BLaER1 (cell line): ENCODE data around the gene MSI2.

ENCODE experiments used
- H3K27ac ChIP-seq: shearing (Covaris generic); formaldehyde crosslinking; 2 replicates; pipeline ENCODE4 v1.8.1; 2022
- H3K27me3 ChIP-seq: shearing (Covaris generic); formaldehyde crosslinking; 2 replicates; pipeline ENCODE4 v1.8.1; 2022
- H3K36me3 ChIP-seq: shearing (Covaris generic); formaldehyde crosslinking; 2 replicates; pipeline ENCODE4 v1.8.1; 2022
- H3K4me1 ChIP-seq: shearing (Covaris generic); formaldehyde crosslinking; 2 replicates; pipeline ENCODE4 v1.8.1; 2022
- H3K4me2 ChIP-seq: shearing (Covaris generic); formaldehyde crosslinking; 2 replicates; pipeline ENCODE4 v1.8.1; 2022
- H3K4me3 ChIP-seq: shearing (Covaris generic); formaldehyde crosslinking; 2 replicates; pipeline ENCODE4 v1.8.1; 2022
- H3K9ac ChIP-seq: shearing (Covaris generic); formaldehyde crosslinking; 2 replicates; pipeline ENCODE4 v1.8.1; 2022
- H3K9me3 ChIP-seq: shearing (Covaris generic); formaldehyde crosslinking; 2 replicates; pipeline ENCODE4 v1.8.1; 2022
- H4K20me1 ChIP-seq: shearing (Covaris generic); formaldehyde crosslinking; 2 replicates; pipeline ENCODE4 v1.8.1; 2022
- Cebpa-rat ChIP-seq: shearing (Covaris generic); IDR thresholded peaks from 2 replicates; pipeline ENCODE4 v1.8.1; 2022

MSI2 gene

DNA sequence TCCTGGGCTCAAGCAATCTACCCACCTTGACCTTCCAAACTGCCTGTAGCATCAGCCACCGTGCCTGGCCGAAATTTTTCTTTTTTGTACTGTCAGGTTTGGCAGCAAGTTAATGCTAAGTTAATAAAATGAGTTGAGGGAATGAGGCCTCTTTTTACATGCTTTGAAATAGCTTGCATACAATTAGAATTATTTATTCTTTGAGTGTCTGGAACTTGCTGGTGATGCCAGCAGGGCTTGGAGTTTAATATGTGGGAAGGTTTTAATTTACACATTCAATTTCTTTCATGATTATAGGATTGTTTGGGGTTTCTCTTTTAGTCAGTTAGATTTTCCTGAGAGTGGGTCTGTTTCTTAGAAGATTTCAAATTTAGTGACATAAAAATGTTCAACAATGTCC lies 31.2 kb upstream of the MSI2 start:
- no peak for TF ChIP-seq Cebpa-rat
- Histone ChIP-seq H3K27ac (no peak overlapping the region), H3K4me3 (no peak overlapping the region), H3K9me3 (peaks cover 35% of the 10 kb centered on the region), H3K4me2 (no peak overlapping the region), H4K20me1 (no peaks in the 10 kb centered on the region), H3K9ac (no peak overlapping the region), H3K4me1 (peaks cover 8% of the 10 kb centered on the region), H3K36me3 (no peaks in the 10 kb centered on the region), H3K27me3 (no peaks in the 10 kb centered on the region)

DNA sequence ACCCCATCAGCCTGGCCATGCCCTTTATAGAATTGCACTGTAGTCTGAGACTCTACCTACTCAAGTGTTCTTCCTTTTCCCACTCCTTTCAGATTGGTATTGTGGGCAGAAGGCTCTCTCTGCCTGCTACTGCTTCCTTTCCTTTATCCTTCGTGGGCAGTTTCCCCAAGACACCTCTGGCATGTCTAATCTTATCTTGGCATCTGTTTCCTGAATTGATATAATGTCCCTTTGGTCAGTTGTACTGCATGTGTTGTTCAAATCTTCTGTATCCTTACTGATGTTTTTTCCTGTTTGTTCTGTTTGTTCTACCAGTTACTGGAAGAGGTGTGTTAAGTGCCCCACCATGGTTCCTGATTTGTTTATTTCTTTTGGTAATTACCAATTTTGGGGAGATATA lies 29.5 kb upstream of the MSI2 start:
- H3K27ac ChIP-seq, result no peak overlapping the region
- no peaks in the 10 kb centered on the region for H3K36me3 ChIP-seq
- no peaks in the 10 kb centered on the region for H4K20me1 ChIP-seq
- H3K4me3 ChIP-seq, result no peak overlapping the region
- peaks cover 8% of the 10 kb centered on the region for H3K4me1 ChIP-seq
- no peak for TF ChIP-seq Cebpa-rat
- peaks cover 22% of the 10 kb centered on the region for H3K9me3 ChIP-seq
- no peak overlapping the region for H3K9ac ChIP-seq
- H3K4me2 ChIP-seq, result peak overlapping the region; percentile 44; the same call in 1 of the 2 replicates
- H3K27me3 ChIP-seq, result no peaks in the 10 kb centered on the region

DNA sequence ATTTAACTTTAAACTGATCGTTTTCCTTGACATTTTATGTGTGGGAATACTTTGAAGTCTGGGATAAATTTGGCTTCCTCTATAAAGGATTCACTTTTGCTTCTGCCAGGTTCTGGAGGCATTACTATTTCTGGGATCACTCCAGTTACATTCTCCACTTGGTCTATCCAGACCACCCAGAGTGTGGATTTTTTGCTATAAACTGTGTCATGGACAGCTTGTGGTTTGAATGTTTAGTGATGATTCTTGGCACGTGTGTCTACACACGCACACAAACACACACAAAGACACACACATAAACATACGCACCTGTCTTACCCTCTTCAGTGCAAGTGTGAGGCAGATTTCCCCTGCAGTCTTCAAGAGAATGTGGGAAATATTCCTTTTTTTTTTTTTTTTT lies 27.4 kb upstream of the MSI2 start:
- Histone ChIP-seq H3K9me3 (peaks cover 8% of the 10 kb centered on the region; the same call in 1 of the 2 replicates), H3K36me3 (no peaks in the 10 kb centered on the region), H3K27ac (no peak overlapping the region), H3K4me2 (no peak overlapping the region), H4K20me1 (no peaks in the 10 kb centered on the region), H3K4me1 (peaks cover 8% of the 10 kb centered on the region), H3K27me3 (no peaks in the 10 kb centered on the region), H3K9ac (no peak overlapping the region), H3K4me3 (no peak overlapping the region)
- no peak for TF ChIP-seq Cebpa-rat

DNA sequence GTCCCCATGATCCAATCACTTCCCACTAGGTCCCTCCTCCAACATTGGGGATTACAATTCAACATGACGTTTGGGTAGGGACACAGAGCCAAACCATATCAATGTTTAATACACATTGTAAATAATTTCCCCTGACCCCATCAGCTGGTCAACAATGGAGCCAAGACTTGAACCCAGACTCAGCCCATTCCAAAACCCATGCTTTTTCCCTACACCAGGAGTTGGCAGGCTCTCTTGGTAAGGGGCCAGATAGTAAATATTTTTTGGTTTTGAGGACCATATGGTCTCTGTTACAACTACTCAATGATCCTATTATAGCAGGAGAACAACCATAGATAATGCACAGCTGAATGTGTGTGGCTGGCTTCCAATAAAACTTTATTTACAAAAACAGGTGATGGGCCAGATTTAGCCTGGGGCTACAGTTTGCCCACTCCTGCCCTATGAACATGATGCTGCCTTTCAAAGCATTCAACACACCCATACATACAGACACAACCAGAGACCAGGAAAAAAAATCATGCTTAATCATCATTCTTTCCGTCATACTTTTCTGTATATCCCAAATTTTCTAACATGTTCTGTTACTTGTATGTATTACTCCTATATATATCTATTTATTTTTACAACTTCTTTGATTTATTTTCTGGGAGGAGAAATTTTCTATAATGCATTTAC lies 22.1 kb upstream of the MSI2 start:
- no peaks in the 10 kb centered on the region for H4K20me1 ChIP-seq
- H3K36me3 ChIP-seq, result no peaks in the 10 kb centered on the region
- H3K27me3 ChIP-seq, result no peaks in the 10 kb centered on the region
- no peak overlapping the region for H3K4me3 ChIP-seq
- no peak overlapping the region for H3K27ac ChIP-seq
- H3K9me3 ChIP-seq, result peaks cover 3% of the 10 kb centered on the region; the same call in 1 of the 2 replicates
- no peaks in the 10 kb centered on the region for H3K4me1 ChIP-seq
- no peak for TF ChIP-seq Cebpa-rat
- no peak overlapping the region for H3K9ac ChIP-seq
- H3K4me2 ChIP-seq, result no peak overlapping the region

DNA sequence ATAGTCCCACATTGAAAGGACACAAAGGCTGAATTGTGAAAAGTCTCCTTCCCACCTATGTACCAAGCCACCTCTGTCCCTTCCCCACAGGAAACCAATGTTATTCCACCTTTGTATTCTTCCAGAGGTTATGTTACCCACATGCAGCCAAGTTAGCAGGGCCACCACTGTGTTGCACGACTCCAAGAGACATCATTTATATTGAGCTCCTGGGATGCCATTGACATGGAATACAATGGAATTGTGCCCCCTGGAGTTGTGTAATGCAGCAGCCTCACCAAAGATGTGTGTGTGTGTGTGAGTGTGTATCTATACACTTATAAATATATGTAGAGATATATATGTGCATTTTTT lies 21.6 kb upstream of the MSI2 start:
- no peaks in the 10 kb centered on the region for H3K27me3 ChIP-seq
- no peaks in the 10 kb centered on the region for H3K4me1 ChIP-seq
- H3K4me3 ChIP-seq, result no peak overlapping the region
- no peak overlapping the region for H3K27ac ChIP-seq
- no peaks in the 10 kb centered on the region for H4K20me1 ChIP-seq
- H3K9me3 ChIP-seq, result peaks cover 3% of the 10 kb centered on the region; the same call in 1 of the 2 replicates
- H3K4me2 ChIP-seq, result no peak overlapping the region
- TF ChIP-seq Cebpa-rat, result no peak
- H3K36me3 ChIP-seq, result no peaks in the 10 kb centered on the region
- H3K9ac ChIP-seq, result no peak overlapping the region

DNA sequence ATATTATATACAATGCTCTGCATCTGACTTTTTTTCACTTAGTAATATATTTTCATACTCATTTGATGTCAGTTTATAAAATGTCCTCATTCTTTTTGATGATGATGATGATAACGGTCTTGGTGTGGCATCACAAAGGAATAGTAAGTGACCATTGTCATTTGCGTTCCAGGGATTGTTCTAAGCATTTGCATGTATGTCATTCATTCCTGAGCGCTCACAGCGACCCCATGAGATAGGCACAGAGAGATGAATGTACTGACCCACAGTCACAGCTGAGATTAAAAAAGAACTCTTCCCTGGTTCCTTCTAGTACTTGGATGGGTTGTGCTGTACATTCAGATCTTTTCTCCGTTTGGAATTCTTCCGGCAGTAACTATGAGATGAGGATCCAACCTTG lies 21.2 kb upstream of the MSI2 start:
- H3K4me2 ChIP-seq, result no peak overlapping the region
- H4K20me1 ChIP-seq, result no peaks in the 10 kb centered on the region
- TF ChIP-seq Cebpa-rat, result no peak
- no peaks in the 10 kb centered on the region for H3K27me3 ChIP-seq
- H3K36me3 ChIP-seq, result no peaks in the 10 kb centered on the region
- H3K9ac ChIP-seq, result no peak overlapping the region
- H3K27ac ChIP-seq, result no peak overlapping the region
- no peaks in the 10 kb centered on the region for H3K4me1 ChIP-seq
- peaks cover 3% of the 10 kb centered on the region; the same call in 1 of the 2 replicates for H3K9me3 ChIP-seq
- H3K4me3 ChIP-seq, result no peak overlapping the region

DNA sequence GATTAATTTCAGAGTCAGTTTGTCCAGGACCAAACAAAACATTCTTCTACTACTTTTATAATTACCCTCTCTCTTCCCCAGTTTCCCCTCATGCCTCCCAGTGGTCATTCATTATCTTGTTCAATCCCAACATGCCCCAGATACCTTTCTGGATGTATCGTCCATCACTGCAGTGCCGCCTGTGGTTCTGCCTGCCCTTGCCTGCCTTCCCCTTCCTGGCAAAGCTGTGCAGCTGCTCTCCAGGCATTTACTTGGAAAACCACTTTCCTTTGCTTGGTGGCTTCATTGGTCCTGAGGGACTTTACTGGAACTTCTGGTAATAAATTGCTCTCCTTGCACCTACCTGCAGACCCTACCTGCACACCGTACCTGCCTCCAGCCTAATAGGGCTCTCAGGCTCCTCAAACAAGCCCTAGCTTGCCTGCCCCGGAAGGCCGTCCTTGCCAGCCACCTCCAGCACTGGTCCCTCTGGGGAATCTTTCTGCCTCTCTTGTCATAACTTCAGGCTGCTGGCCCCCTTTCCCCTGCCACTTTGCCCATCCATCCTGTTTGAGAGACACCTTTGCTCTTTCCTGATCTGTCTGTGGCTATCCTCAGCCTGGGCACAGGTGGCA lies 19.5 kb upstream of the MSI2 start:
- Histone ChIP-seq H3K4me1 (peaks cover under 1% of the 10 kb centered on the region; the same call in 1 of the 2 replicates), H3K4me2 (no peak overlapping the region), H3K27me3 (no peaks in the 10 kb centered on the region), H4K20me1 (no peaks in the 10 kb centered on the region), H3K9me3 (peaks cover 3% of the 10 kb centered on the region; the same call in 1 of the 2 replicates), H3K36me3 (no peaks in the 10 kb centered on the region), H3K4me3 (no peak overlapping the region), H3K27ac (no peak overlapping the region), H3K9ac (no peak overlapping the region)
- no peak for TF ChIP-seq Cebpa-rat

DNA sequence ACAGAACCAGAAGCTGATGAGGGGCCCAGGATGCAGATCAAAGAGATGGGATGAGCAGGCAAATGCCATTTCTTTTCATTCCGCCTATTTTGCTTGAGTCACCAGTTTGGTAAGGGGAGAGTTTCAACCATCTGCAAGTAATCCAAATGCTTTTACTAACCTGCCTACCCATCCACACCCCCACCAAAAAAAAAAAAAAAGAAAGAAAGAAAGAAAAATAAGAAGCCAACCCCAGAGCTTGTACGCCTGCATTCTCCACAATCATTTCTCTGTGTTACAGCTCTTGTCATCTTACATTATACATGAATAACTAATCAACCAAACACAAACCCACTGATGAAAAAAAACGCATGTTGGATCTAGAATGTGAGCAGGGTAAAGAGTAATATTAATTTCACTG lies 15.7 kb upstream of the MSI2 start:
- Histone ChIP-seq H3K9ac (no peak overlapping the region), H3K4me2 (no peak overlapping the region), H4K20me1 (no peaks in the 10 kb centered on the region), H3K4me1 (peaks cover 27% of the 10 kb centered on the region), H3K4me3 (no peak overlapping the region), H3K9me3 (no peaks in the 10 kb centered on the region), H3K27me3 (no peaks in the 10 kb centered on the region), H3K36me3 (no peaks in the 10 kb centered on the region), H3K27ac (no peak overlapping the region)
- no peak for TF ChIP-seq Cebpa-rat

DNA sequence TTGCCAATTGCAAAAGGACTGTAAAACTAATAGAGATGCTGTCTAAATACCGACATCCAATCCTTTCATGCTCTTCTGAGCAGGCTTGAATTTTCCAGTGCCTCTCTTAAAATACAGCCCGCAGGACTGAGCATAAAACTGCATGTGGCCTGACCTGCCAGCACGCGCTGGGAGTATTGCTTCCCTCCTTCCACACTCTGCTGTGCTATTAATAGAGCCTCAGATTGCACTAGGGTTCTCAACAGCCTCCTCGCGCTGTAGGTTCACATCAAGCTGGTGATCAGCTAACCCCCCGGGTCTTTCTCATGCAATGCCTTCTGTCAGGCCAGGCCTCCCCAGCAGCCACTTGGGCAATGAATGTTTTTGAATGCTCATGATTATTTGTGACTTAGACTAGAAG lies 14.2 kb upstream of the MSI2 start:
- Histone ChIP-seq H3K4me2 (peak overlapping the region; percentile 40), H3K9me3 (no peaks in the 10 kb centered on the region), H3K4me3 (no peak overlapping the region), H3K27me3 (no peaks in the 10 kb centered on the region), H4K20me1 (no peaks in the 10 kb centered on the region), H3K27ac (peak overlapping the region; percentile 12; the same call in 1 of the 2 replicates), H3K4me1 (peaks cover 27% of the 10 kb centered on the region), H3K9ac (no peak overlapping the region), H3K36me3 (no peaks in the 10 kb centered on the region)
- no peak for TF ChIP-seq Cebpa-rat

DNA sequence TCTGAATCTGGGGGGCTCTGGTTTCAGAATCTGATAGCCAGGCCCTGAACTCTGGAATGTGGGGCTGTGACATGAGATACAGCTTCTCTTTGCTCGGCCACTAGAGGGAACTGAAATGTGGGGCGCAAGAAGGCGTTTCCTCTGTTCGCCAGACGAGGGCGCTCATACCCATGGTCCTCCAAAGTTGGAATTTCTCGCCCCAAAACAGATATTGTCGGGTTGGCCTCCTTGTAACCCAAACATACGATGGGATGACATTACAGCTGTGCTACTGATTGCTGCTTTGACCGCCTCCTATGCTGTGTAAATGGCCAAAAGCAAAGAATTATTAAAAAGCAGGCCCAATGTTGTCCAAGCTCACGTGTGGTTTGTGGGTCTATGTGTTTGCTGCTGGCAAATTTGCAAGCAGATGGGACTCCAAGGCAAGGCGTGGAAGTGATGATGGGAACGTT lies 13.1 kb upstream of the MSI2 start:
- Histone ChIP-seq H3K27me3 (no peaks in the 10 kb centered on the region), H3K27ac (no peak overlapping the region), H3K36me3 (no peaks in the 10 kb centered on the region), H3K4me1 (peaks cover 27% of the 10 kb centered on the region), H3K9ac (no peak overlapping the region), H4K20me1 (no peaks in the 10 kb centered on the region), H3K4me2 (peak overlapping the region; percentile 45), H3K9me3 (peaks cover 5% of the 10 kb centered on the region; the same call in 1 of the 2 replicates), H3K4me3 (no peak overlapping the region)
- no peak for TF ChIP-seq Cebpa-rat
